Hippocampal formation (tissue), 2 donors: ENCODE measurements around the gene STAC.
"Not testable (repeated sequence)": the region's sequence is repeated elsewhere in the genome, so short reads cannot be mapped to it uniquely, and the experiment has no call there.

ENCODE experiments used
- DNase-seq, 2 donors: peaks; one replicate each; lab custom pipeline; 2025; lab: John Stamatoyannopoulos, UW

Gene STAC

GRCh38 chr3:36520241-36521006, 140.1 kb downstream of the STAC start:
- no peak for DNase-seq

- DNase-seq, result no peak
Measured at GRCh38 chr3:36521007-36521379, 140.7 kb downstream of the STAC start.

- no peak for DNase-seq
Measured at GRCh38 chr3:36524560-36524959, 144.3 kb downstream of the STAC start.

- no peak for DNase-seq
Measured at GRCh38 chr3:36525115-36525801, 145.0 kb downstream of the STAC start.

GRCh38 chr3:36538136-36538749, 157.9 kb downstream of the STAC start:
- no peak for DNase-seq

- DNase-seq, result no peak
Measured at GRCh38 chr3:36540888-36541518, 160.7 kb downstream of the STAC start.

GRCh38 chr3:36542186-36542585, 161.9 kb downstream of the STAC start:
- no peak for DNase-seq

- no peak for DNase-seq
Measured at GRCh38 chr3:36543276-36543997, 163.1 kb downstream of the STAC start.

GRCh38 chr3:36546226-36546625, 165.9 kb downstream of the STAC start:
- DNase-seq, result no peak

GRCh38 chr3:36548712-36549111, 168.4 kb downstream of the STAC start:
- DNase-seq, result no peak

GRCh38 chr3:36557021-36557707, 176.9 kb downstream of the STAC start:
- DNase-seq, result no peak

GRCh38 chr3:36557708-36558421, 177.6 kb downstream of the STAC start:
- no peak for DNase-seq

GRCh38 chr3:36558961-36559360, 178.7 kb downstream of the STAC start:
- no peak for DNase-seq

- no peak for DNase-seq
Measured at GRCh38 chr3:36560685-36561084, 180.4 kb downstream of the STAC start.

GRCh38 chr3:36561601-36562000, 181.3 kb downstream of the STAC start:
- no peak for DNase-seq

- no peak for DNase-seq
Measured at GRCh38 chr3:36562945-36563344, 182.6 kb downstream of the STAC start.

- DNase-seq, result no peak
Measured at GRCh38 chr3:36575241-36575640, 194.9 kb downstream of the STAC start.

GRCh38 chr3:36578418-36578817, 198.1 kb downstream of the STAC start:
- not testable (repeated sequence) for DNase-seq

GRCh38 chr3:36579746-36580145, 199.4 kb downstream of the STAC start:
- DNase-seq, result no peak

- no peak for DNase-seq
Measured at GRCh38 chr3:36580716-36581115, 200.4 kb downstream of the STAC start.

GRCh38 chr3:36591959-36592358, 211.7 kb downstream of the STAC start:
- no peak for DNase-seq
